Hematopoietic multipotent progenitor cell treated with erythropoietin and hydrocortisone succinate and interleukin-3 and kit ligand, for 6 days (in vitro differentiated cells): ENCODE data around the gene PDE4B.

ENCODE experiments used
- DNase-seq: peaks from one replicate; pipeline ENCODE4 v3.0.0-alpha.2; 2015

The PDE4B gene

GRCh38 chr1:65890201-65890843 lies 97.6 kb downstream of the PDE4B start:
- no peak for DNase-seq

DNA sequence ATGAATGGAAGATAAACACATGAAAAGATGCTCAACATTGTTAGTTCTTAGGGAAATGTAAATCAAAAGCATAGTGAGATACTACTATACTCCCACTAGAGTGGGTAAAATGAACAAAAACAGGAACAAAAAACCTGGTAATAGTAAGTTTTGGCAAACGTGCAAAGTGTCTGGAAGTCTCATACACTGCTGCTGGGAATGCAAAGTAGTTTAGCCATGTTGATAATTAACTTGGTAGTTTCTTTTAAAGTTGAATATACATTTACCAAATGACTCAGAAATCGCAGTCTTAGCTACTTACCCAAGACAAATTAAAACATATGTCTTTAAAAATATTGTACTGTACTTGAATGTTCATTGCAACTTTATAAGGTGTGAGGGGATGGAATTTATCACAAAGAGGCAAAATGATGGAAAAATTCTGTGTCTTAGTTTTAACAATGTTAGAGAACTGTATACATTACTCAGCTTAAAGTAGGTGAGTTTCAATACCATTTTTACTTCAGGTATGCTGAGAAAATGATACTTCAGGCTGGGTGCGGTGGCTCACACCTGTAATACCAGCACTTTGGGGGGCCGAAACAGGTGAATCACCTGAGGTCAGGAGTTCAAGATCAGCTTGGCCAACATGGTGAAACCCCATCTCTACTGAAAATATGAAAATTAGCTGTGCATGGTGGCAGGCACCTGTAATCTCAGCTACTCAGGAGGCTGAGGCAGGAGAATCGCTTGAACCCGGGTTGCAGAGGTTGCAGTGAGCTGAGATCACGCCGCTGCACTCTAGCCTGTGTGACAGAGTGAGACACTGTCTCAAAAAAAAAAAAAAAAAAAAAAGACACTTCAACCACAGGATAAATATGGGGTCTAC lies 102.3 kb downstream of the PDE4B start:
- DNase-seq, result no peak

- DNase-seq, result no peak
Observed at GRCh38 chr1:65896721-65897120, 104.0 kb downstream of the PDE4B start.

DNA sequence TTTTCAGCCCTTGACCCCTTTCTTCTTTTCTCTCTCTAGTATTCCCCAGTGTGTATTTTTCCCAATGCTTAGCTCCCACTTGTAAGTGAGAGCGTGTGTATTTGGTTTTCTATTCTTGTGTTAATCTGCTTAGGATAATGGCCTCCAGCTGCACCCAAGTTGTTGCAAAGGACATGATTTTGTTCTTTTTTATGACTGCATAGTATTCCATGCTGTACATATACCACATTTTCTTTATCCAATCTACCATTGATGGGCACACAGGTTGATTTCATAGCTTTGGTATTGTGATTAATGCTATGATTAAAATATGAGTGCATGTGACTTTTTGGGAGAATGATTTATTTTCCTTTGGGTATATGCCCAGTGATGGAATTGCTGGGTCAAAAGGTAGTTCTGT lies 104.8 kb downstream of the PDE4B start:
- DNase-seq, result no peak

DNA sequence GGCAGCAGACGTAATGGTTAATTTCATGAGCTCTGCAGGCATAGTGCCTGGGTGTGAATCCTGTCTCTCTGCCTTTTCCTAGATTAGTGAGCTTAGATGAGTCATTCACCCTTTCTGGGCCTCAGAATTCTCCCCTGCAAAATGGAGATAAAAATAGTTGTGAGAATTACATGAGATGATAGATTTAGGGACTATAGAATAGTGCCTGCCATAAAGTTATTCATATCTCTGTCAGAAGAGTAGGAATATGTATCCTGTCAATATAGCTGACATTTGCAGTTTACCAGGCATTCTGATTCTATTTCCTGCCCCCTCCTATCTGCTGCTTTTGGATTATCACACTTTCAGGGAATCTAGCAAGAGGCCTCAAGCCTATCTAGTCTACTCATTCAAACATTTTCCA lies 112.0 kb downstream of the PDE4B start:
- DNase-seq, result peak; percentile 54

GRCh38 chr1:65910432-65910831 lies 117.7 kb downstream of the PDE4B start:
- no peak for DNase-seq

- DNase-seq, result peak; percentile 7
Observed at GRCh38 chr1:65911679-65912078, 119.0 kb downstream of the PDE4B start.

- no peak for DNase-seq
Observed at GRCh38 chr1:65918564-65918963, 125.9 kb downstream of the PDE4B start.

GRCh38 chr1:65921446-65921845 lies 128.8 kb downstream of the PDE4B start:
- no peak for DNase-seq

DNA sequence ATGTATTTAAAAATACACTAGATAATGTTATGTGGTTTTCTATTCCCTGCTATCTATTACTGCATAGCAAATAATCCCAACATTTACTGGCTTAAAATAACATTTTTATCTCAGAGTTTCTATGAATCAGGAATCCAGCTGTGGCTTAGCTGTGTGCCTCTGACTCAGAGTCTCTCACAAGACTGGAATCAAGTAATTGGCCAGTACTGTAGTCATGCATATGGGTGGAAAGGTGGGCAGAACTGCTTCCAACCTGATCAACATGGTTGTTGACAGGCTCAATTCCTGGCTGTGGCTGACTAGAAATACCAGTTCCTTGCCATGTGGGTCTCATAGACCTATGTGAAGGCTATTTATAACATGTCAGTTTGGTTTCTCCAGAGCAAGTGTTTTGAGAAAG lies 131.8 kb downstream of the PDE4B start:
- DNase-seq, result no peak

GRCh38 chr1:65938506-65938905 lies 145.8 kb downstream of the PDE4B start:
- no peak for DNase-seq

DNA sequence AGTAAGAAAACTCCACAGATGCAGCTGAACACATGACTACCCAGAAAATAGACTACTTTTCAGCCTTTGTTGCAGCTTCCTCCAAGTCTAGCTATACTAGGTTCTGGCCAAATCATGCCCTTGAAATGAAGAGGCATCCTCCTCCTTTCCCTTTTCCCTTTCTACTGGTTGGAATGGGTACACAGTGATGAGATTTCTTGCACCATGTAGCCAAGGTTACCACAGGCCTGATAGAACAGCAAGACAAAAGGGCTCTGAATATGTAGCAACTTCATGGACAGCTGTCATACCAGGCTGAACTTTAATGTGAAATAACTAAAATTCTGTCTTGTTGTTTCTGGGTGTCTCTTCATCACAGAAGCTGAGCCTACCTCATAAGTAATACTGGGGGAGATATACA lies 146.5 kb downstream of the PDE4B start:
- DNase-seq, result no peak

GRCh38 chr1:65939636-65940035 lies 146.9 kb downstream of the PDE4B start:
- peak; percentile 34 for DNase-seq

DNA sequence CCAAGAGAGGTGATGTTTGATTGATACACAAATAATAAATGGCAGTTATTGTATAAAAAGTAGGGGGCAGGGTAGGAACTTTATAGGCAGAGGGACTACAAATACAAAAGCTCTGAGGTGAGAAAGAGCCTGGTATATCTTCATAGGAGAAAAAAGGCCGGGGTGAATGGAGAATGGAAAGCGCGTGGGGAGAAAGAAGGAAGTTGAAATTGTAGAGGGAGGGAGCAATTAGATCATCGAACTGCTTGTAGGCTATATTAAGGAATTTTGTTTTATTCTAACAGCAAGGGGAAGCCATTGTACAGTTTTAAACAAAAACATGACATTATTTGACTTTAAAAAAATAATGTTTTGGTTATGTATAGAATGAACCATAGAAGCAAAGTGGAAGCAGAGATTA lies 147.4 kb downstream of the PDE4B start:
- DNase-seq, result no peak

DNA sequence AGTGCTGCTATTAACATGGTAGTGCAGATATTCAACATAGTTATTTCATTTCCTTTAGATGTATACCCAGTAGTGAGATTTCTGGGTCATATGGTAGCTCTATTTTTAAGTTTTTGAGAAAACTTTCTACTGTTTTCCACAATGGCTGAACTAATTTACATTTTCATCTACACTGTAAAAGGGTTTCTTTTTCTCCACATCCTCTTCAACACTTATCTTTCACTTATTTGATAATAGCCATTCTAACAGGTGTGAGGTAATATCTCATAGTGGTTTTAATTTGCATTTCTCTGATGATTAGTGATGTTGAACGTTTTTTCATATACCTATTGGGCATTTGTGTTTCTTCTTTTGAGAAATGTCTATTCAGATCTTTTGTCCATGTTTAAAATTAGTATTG lies 149.8 kb downstream of the PDE4B start:
- no peak for DNase-seq

- DNase-seq, result no peak
Observed at GRCh38 chr1:65946376-65946775, 153.7 kb downstream of the PDE4B start.

DNA sequence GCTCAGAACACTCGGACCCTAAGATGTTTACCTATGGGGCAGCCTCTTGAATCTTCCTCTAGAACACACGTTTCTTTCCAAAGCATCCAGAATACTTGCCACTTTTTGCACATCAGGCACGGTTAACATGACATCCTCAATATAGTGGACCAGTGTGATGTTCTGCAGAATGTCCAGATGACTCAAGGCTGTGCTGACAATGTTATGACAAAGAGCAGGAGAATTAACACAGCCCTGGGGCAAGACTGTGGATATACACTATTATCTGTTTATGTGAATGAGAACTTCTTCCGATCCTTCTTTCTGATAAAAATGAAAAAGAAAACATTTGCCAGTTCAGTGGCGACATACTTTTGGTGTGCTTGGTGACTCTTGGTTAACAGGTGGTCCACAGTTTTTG lies 154.3 kb downstream of the PDE4B start:
- no peak for DNase-seq

DNA sequence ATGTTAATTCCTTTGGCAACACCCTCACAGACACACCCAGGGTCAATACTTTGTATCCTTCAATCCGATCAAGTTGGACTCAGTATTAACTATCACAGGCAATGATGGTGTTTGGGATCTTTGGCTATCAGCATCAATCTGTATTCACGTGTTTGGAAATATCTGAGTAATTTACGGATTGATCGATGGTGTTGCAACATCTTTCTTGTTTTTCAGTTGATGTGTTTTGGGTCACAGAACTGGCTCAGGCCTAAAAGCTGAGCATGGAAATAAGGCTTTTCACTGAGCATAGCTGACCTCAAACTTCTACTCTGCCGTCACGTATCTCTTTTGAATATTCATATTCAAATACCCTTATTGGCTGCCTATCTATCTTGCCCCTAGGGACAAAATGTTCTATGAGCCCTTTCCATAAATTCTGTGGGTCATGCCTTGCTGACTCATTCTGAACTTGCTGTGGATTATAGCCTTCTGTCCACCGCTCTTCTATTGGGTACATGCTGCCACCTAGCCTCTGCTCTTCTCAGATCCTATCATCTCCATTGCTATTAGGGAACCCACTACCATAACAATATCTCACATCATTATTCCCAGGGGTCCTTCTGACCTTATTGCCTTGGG lies 156.0 kb downstream of the PDE4B start:
- DNase-seq, result peak; percentile 3

DNA sequence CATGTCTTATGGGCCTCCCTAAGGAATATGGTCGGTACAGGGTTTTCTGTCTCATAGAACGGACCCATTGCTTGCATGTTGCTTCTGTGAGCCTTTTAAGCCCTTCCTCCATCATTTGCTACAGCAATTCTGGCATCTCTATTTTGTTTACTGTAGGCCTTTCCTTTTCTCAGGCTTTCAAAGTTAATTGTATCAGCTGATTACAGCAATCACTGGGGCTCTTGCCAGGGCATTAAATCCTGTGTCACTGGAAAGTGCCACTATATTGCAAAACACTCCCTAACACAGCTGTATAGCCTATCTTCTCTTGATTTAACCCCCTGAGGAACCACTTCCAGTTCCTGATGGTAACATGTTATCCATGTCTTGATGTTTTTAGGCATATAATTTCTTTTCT lies 156.5 kb downstream of the PDE4B start:
- DNase-seq, result peak; percentile 10

DNA sequence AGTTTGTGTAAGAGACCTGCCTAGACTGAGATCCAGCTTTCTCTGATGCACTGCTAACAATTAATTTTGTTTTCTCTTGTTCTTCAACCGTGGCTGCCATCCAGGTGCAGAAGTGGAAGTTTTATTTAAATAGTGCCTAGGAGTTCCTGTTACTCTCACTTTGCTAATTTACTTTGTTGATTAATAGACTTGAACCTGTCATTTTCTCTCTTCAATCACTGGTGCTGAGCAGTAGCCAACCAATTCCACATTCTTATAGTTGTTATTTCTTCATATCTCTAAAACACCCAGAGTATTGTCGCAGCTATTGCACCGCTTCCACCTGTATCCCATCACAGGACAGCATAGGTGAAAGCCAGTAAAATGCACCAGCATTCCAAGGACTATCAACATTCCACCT lies 157.2 kb downstream of the PDE4B start:
- DNase-seq, result no peak

DNA sequence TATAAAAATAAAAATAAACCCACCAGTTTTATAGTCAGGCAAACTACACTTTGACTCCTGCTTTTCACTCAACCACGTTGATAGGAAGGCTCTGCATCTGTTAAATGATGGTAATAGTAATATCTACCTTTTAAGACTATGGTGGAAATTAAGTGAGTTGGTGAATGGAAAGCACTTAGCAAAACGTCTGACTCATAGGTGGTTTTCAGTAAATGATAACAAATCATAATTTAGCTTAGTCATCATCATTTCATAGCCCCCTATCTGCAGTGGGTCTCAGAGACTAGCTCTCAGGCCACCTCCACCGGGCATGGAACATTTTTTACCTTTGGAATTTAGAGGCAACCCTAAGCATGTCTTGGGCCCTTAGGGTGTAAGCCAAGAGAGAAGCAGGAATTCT lies 160.0 kb downstream of the PDE4B start:
- no peak for DNase-seq

GRCh38 chr1:65953170-65953569 lies 160.5 kb downstream of the PDE4B start:
- no peak for DNase-seq

DNA sequence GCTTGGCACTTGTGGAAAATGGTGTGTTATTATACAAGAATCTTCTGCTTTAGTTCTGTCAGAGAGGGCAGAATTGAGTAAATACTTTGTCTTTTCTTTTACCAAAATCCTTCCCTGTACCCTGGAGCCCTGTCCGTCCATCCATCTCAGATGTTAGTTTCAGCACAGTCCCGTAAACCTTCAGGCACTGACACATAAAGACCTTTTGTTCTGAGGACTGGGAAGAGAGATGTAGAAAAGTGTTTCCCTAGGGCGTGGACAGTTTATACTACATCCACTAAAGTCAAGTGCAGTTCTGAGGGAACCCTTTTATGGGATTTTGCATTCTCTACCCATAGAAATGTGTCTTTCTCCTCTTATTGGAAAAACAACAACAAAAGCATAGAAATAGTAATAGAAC lies 162.4 kb downstream of the PDE4B start:
- DNase-seq, result no peak

DNA sequence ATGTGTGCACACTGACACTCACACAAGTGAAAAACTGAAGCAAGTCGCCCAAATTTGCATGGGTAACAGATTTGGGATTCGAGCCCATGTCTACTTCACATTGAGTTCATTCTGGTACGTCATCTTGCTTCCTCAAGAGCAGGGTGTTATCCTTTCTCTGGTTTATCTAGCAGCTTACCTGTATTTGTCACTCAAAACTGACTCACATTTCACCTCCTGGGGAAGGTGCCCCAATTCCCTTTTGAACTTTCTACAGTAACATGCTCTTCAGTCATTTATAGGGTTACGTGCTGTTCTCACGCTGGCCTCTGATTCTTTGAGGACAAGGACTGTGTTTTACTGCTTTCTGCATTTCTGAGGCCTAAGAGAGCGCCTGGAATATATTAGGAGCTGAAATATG lies 162.8 kb downstream of the PDE4B start:
- DNase-seq, result no peak
